ENCODE results near the gene PIK3R5.

The PIK3R5 gene

DNA sequence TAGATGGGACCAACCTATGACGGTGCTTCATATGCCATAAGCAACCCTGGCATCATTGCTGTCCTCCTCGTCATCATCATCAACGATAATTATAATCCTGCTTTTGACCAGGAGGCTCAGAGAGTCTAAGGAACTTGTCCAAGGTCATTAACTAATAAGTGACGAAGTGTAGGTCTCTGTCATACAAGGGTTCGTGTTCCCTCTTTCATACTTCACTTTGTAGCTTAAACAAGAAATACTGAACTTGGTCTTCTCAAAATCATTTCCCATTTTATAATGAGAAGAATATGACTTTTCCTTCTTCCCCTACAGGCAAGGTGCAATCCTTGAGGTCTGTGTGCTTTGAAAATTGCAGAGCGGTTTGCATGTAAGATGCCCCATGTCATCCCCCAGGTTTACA, 66.9 kb downstream of the PIK3R5 start:
- TF ChIP-seq CEBPB (IDR thresholded peaks at IDR 0.05), result no peak
- TF ChIP-seq EGR1 (IDR thresholded peaks at IDR 0.05), result no peak
- no peak for TF ChIP-seq FOXM1 (IDR thresholded peaks at IDR 0.05; ENCODE audit: borderline replicate concordance, low read depth)
- TF ChIP-seq REST (IDR thresholded peaks at IDR 0.05; ENCODE audit: low read depth), result no peak
- TF ChIP-seq MAX (IDR thresholded peaks at IDR 0.05), result no peak
- no peak for TF ChIP-seq ZBTB7A (IDR thresholded peaks at IDR 0.05; ENCODE audit: low read depth)
- no peak for TF ChIP-seq RAD21 (IDR thresholded peaks at IDR 0.05; ENCODE audit: low read depth)
- TF ChIP-seq USF1 (IDR thresholded peaks at IDR 0.05), result no peak
- TF ChIP-seq NFIC (IDR thresholded peaks at IDR 0.05), result no peak
- TF ChIP-seq TCF12 (IDR thresholded peaks at IDR 0.05; ENCODE audit: low read depth), result no peak
- no peak for TF ChIP-seq CREB1 (IDR thresholded peaks at IDR 0.05; ENCODE audit: low read depth)
- no peak for TF ChIP-seq YY1 (IDR thresholded peaks at IDR 0.05; ENCODE audit: low read depth)
- no peak for TF ChIP-seq TEAD4 (IDR thresholded peaks at IDR 0.05)
- TF ChIP-seq EP300 (IDR thresholded peaks at IDR 0.05; ENCODE audit: borderline replicate concordance), result no peak
- TF ChIP-seq TAF1 (IDR thresholded peaks at IDR 0.05; ENCODE audit: low read depth), result no peak

GRCh38 chr17:8898126-8898525, 67.4 kb downstream of the PIK3R5 start:
- TF ChIP-seq ZBTB7A (IDR thresholded peaks at IDR 0.05; ENCODE audit: low read depth), result no peak
- no peak for TF ChIP-seq CEBPB (IDR thresholded peaks at IDR 0.05)
- TF ChIP-seq YY1 (IDR thresholded peaks at IDR 0.05; ENCODE audit: low read depth), result no peak
- TF ChIP-seq TCF12 (IDR thresholded peaks at IDR 0.05; ENCODE audit: low read depth), result no peak
- TF ChIP-seq CREB1 (IDR thresholded peaks at IDR 0.05; ENCODE audit: low read depth), result no peak
- no peak for TF ChIP-seq REST (IDR thresholded peaks at IDR 0.05; ENCODE audit: low read depth)
- no peak for TF ChIP-seq EP300 (IDR thresholded peaks at IDR 0.05; ENCODE audit: borderline replicate concordance)

DNA sequence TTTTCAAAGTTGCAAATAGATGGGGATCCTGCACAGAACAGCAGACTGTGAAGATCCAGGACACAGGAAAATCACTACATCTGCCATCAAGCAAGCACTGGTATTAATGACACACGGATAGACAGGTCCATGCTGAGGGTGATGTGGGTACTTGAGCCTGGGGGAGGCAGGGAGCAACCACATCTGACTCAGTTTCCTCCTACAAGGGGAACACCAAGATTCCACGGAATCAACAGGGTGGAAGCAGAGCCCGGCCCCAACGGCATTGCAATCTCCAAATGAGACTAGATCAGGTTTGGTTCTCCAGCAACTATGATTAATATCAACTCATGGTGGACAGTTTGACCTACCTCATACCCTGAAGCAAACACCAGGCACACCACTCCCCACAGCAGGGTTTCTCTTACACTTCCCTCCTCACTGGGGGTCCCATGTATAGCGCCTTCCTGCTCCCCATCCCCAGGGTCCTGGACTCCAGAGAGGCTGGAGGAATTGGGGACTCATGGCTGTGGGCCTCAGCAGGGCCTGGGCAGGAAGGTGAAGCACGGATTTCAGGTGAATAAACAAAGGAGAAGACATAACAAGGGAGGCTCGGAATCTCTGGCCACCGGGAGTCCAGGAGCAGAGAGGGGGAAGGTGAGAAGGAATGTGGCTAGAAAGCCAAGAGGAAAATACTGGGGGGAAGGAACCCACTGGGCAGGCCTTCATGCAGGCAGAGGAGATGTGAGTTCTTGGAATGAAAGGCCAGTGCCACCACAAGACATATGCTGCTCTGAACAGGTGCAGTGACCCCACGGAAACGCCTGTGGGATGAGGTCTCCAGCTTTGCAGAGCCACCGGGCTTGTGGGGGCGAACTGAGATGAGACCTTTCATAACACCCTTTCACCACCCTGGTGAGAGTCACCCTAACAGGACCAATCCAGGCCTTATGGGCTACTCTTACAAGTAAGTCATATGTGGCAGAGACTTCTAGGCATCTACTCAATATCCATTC, 68.6 kb downstream of the PIK3R5 start:
- no peak for TF ChIP-seq TCF12 (IDR thresholded peaks at IDR 0.05; ENCODE audit: low read depth)
- no peak for TF ChIP-seq ZBTB7A (IDR thresholded peaks at IDR 0.05; ENCODE audit: low read depth)
- no peak for TF ChIP-seq REST (IDR thresholded peaks at IDR 0.05; ENCODE audit: low read depth)
- no peak for TF ChIP-seq EP300 (IDR thresholded peaks at IDR 0.05; ENCODE audit: borderline replicate concordance)
- no peak for TF ChIP-seq NFIC (IDR thresholded peaks at IDR 0.05)
- TF ChIP-seq EGR1 (IDR thresholded peaks at IDR 0.05), result no peak
- no peak for TF ChIP-seq YY1 (IDR thresholded peaks at IDR 0.05; ENCODE audit: low read depth)
- TF ChIP-seq MAX (IDR thresholded peaks at IDR 0.05), result no peak
- no peak for TF ChIP-seq TAF1 (IDR thresholded peaks at IDR 0.05; ENCODE audit: low read depth)
- no peak for TF ChIP-seq CEBPB (IDR thresholded peaks at IDR 0.05)
- TF ChIP-seq FOXM1 (IDR thresholded peaks at IDR 0.05; ENCODE audit: borderline replicate concordance, low read depth), result no peak
- TF ChIP-seq USF1 (IDR thresholded peaks at IDR 0.05), result no peak
- TF ChIP-seq TEAD4 (IDR thresholded peaks at IDR 0.05), result no peak
- TF ChIP-seq RAD21 (IDR thresholded peaks at IDR 0.05; ENCODE audit: low read depth), result no peak
- no peak for TF ChIP-seq CREB1 (IDR thresholded peaks at IDR 0.05; ENCODE audit: low read depth)

GRCh38 chr17:8896087-8896486, 69.4 kb downstream of the PIK3R5 start:
- TF ChIP-seq TCF12 (IDR thresholded peaks at IDR 0.05; ENCODE audit: low read depth) (no peak), YY1 (IDR thresholded peaks at IDR 0.05; ENCODE audit: low read depth) (no peak), TEAD4 (IDR thresholded peaks at IDR 0.05) (no peak), MAX (IDR thresholded peaks at IDR 0.05) (no peak), EP300 (IDR thresholded peaks at IDR 0.05; ENCODE audit: borderline replicate concordance) (no peak), CREB1 (IDR thresholded peaks at IDR 0.05; ENCODE audit: low read depth) (no peak), CEBPB (IDR thresholded peaks at IDR 0.05) (no peak), REST (IDR thresholded peaks at IDR 0.05; ENCODE audit: low read depth) (no peak), ZBTB7A (IDR thresholded peaks at IDR 0.05; ENCODE audit: low read depth) (no peak), NFIC (IDR thresholded peaks at IDR 0.05) (no peak), USF1 (IDR thresholded peaks at IDR 0.05) (no peak), TAF1 (IDR thresholded peaks at IDR 0.05; ENCODE audit: low read depth) (no peak), RAD21 (IDR thresholded peaks at IDR 0.05; ENCODE audit: low read depth) (no peak), EGR1 (IDR thresholded peaks at IDR 0.05) (no peak), FOXM1 (IDR thresholded peaks at IDR 0.05; ENCODE audit: borderline replicate concordance, low read depth) (no peak)

Measured in Ishikawa (cell line).